Peyer's patch (tissue), 4 donors: ENCODE measurements around the gene PARL. TPM values are rescaled to one million over a fixed set of nuclear protein-coding genes. Genes with fewer than 3 reads are reported as not detected.

Source experiments
- DNase-seq, 3 donors: peaks; one replicate each; pipeline ENCODE4 v3.0.0-alpha.2; 2017 to 2019
- H3K27ac ChIP-seq, 4 donors: fragments of 200-600 bp; sonication (generic); one replicate each; pipeline ENCODE4 v1.5.1; 2016 to 2019
- H3K27me3 ChIP-seq, 2 donors: fragments of 200-600 bp; sonication (generic); one replicate each; pipeline ENCODE4 v1.5.1; 2019
- H3K36me3 ChIP-seq, 3 donors: fragments of 200-600 bp; sonication (generic); one replicate each; pipeline ENCODE4 v1.5.1; 2016 to 2019
- H3K4me1 ChIP-seq, 4 donors: fragments of 200-600 bp; sonication (generic); one replicate each; pipeline ENCODE4 v1.5.1; 2016 to 2019
- H3K4me3 ChIP-seq, 4 donors: fragments of 200-600 bp; sonication (generic); 1 replicate in 3 of 4; 2 replicates in 1 of 4; pipeline ENCODE4 v1.5.1; 2016 to 2019; ENCODE audit warnings: mild to moderate bottlenecking in 1 of 4
- H3K9me3 ChIP-seq, 4 donors: fragments of 200-600 bp; sonication (generic); one replicate each; pipeline ENCODE4 v1.5.1; 2016 to 2019; ENCODE audit warnings: mild to moderate bottlenecking in 1 of 4
- POLR2A ChIP-seq, 2 donors: fragments of 450-650 bp; IDR thresholded peaks; one replicate each; pipeline ENCODE4 v1.5.1; 2017; ENCODE audit warnings: antibody characterized with exemption in 2 of 2, mild to moderate bottlenecking in 2 of 2, moderate library complexity in 2 of 2
- total RNA-seq, 4 donors: library from RNA; depleted of rRNA; stranded (reverse); fragments of >200 nt; gene quantifications; one replicate each; pipeline ENCODE4 v1.1.0, GENCODE V29; 2016
- TF ChIP-seq, protein P1 (sequence below), 6 experiments: fragments of 450-650 bp in 4 of 6; fragments of 200-600 bp in 2 of 6; sonication (generic) in 1 of 6; IDR thresholded peaks; one replicate each; pipeline ENCODE4 v1.5.1; 2017 to 2019; ENCODE audit warnings: antibody characterized with exemption in 6 of 6, mild to moderate bottlenecking in 3 of 6, moderate library complexity in 1 of 6

The PARL gene
- total RNA-seq, 4 donors from 2014 or later: 22.3 to 69.9 (median 43.9) TPM

GRCh38 chr3:183817639-183818038, 67.0 kb downstream of the PARL start:
- TF ChIP-seq POLR2A (IDR thresholded peaks at IDR 0.05): no peak
- TF ChIP-seq, protein P1, sequence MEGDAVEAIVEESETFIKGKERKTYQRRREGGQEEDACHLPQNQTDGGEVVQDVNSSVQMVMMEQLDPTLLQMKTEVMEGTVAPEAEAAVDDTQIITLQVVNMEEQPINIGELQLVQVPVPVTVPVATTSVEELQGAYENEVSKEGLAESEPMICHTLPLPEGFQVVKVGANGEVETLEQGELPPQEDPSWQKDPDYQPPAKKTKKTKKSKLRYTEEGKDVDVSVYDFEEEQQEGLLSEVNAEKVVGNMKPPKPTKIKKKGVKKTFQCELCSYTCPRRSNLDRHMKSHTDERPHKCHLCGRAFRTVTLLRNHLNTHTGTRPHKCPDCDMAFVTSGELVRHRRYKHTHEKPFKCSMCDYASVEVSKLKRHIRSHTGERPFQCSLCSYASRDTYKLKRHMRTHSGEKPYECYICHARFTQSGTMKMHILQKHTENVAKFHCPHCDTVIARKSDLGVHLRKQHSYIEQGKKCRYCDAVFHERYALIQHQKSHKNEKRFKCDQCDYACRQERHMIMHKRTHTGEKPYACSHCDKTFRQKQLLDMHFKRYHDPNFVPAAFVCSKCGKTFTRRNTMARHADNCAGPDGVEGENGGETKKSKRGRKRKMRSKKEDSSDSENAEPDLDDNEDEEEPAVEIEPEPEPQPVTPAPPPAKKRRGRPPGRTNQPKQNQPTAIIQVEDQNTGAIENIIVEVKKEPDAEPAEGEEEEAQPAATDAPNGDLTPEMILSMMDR (IDR thresholded peaks at IDR 0.05): no peak
- H3K9me3 ChIP-seq: no peaks in the 10 kb centered on the region
- no peak for DNase-seq
- H3K27me3 ChIP-seq: no peaks in the 10 kb centered on the region
- no peaks in the 10 kb centered on the region for H3K4me1 ChIP-seq
- no peak overlapping the region for H3K27ac ChIP-seq
- H3K36me3 ChIP-seq: no peaks in the 10 kb centered on the region
- H3K4me3 ChIP-seq: no peak overlapping the region

- Histone ChIP-seq H3K36me3 (no peaks in the 10 kb centered on the region), H3K4me3 (no peak overlapping the region), H3K9me3 (no peaks in the 10 kb centered on the region), H3K4me1 (no peaks in the 10 kb centered on the region), H3K27ac (no peak overlapping the region), H3K27me3 (no peaks in the 10 kb centered on the region)
- DNase-seq: no peak
- TF ChIP-seq, protein P1 (IDR thresholded peaks at IDR 0.05): no peak
- TF ChIP-seq POLR2A (IDR thresholded peaks at IDR 0.05): no peak
Observed at GRCh38 chr3:183816681-183817510, 67.8 kb downstream of the PARL start.

GRCh38 chr3:183815951-183816475, 68.7 kb downstream of the PARL start:
- Histone ChIP-seq H3K36me3 (peaks cover 0 to 5% (median 0%) of the 10 kb centered on the region in 3 donors), H3K27ac (peak overlapping the region in 1 of 4 donors; percentile 5), H3K27me3 (no peaks in the 10 kb centered on the region), H3K9me3 (no peaks in the 10 kb centered on the region), H3K4me3 (no peak overlapping the region), H3K4me1 (no peaks in the 10 kb centered on the region)
- TF ChIP-seq, protein P1 (IDR thresholded peaks at IDR 0.05): no peak
- no peak for TF ChIP-seq POLR2A (IDR thresholded peaks at IDR 0.05)
- no peak for DNase-seq

DNA sequence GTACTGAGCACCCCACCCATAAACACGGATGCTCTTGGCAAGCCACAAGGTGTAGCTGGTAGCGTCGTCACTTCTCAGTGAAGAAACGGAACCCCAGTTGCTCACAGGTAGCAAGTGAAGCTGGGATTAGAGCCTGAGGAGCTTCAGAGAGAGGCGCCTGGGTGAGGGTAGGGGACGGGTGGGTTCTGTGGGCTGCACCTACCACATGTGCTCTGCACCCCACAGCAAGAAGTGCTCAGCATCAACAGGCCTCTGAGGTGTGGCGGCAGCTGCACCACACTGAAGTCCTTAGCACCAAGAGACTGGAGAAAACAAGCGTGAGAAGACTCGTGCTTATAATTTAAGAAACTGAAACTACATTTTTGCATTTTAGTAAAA, 69.1 kb downstream of the PARL start:
- Histone ChIP-seq H3K36me3 (peaks cover 0 to 9% (median 0%) of the 10 kb centered on the region in 3 donors), H3K4me3 (no peak overlapping the region), H3K9me3 (no peaks in the 10 kb centered on the region), H3K27ac (peak overlapping the region in 1 of 4 donors; percentile 5), H3K4me1 (no peaks in the 10 kb centered on the region), H3K27me3 (no peaks in the 10 kb centered on the region)
- no peak for TF ChIP-seq POLR2A (IDR thresholded peaks at IDR 0.05)
- TF ChIP-seq, protein P1 (IDR thresholded peaks at IDR 0.05): no peak
- DNase-seq: no peak

GRCh38 chr3:183814240-183814639, 70.4 kb downstream of the PARL start:
- H3K9me3 ChIP-seq: no peaks in the 10 kb centered on the region
- H3K27ac ChIP-seq: no peak overlapping the region
- TF ChIP-seq, protein P1 (IDR thresholded peaks at IDR 0.05): no peak
- TF ChIP-seq POLR2A (IDR thresholded peaks at IDR 0.05): no peak
- DNase-seq: no peak
- H3K4me1 ChIP-seq: no peaks in the 10 kb centered on the region
- H3K36me3 ChIP-seq: peaks cover 0 to 23% (median 0%) of the 10 kb centered on the region in 3 donors
- H3K4me3 ChIP-seq: no peak overlapping the region
- H3K27me3 ChIP-seq: no peaks in the 10 kb centered on the region
